Measurements from ENCODE around the gene MARCHF3.

MARCHF3 gene

GRCh38 chr5:127038550-127038949, 8.2 kb upstream of the MARCHF3 start:
- TF ChIP-seq Cebpa-rat (IDR thresholded peaks at IDR 0.05), result no peak
- H3K4me2 ChIP-seq, result no peak overlapping the region

DNA sequence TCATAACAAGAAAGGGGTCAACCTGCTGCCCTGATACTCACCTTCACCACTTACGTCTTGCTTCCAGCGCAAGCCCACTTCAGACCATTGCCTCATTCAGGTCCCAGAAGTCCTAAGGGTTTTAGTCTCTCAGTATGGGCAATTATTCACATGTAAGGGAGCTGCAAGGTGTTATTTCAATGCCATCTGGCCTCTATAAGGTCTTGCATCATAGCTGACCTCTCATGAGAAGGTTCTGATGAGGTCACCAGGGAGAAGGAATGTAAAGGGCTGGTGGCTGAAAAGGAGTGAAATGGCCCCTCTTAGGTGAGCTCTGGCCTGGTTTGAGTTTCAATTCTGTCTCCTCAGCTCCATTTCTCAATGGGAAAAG, 1.5 kb upstream of the MARCHF3 start:
- H4K20me1 ChIP-seq, result peaks cover 0 to 34% (median 8%) of the 10 kb centered on the region in 11 experiments; a peak in 8 of 22 replicates
- H3K4me3 ChIP-seq, result peak overlapping the region in 4 of 10 experiments; percentile 78 to 92 (median 84); a peak in 4 of 20 replicates
- TF ChIP-seq Cebpa-rat (IDR thresholded peaks at IDR 0.05), result no peak
- peak overlapping the region; percentile 88 to 98 (median 95); a peak in 20 of 22 replicates for H3K4me2 ChIP-seq
- H3K9ac ChIP-seq, result peak overlapping the region in 2 of 11 experiments; percentile 89 to 96; a peak in 2 of 22 replicates
- H3K4me1 ChIP-seq, result peaks cover 11 to 40% (median 32%) of the 10 kb centered on the region in 10 experiments
- H3K27ac ChIP-seq, result peak overlapping the region in 1 of 11 experiments; percentile 87; a peak in 2 of 22 replicates
- no peaks in the 10 kb centered on the region for H3K9me3 ChIP-seq (replicated peaks in 1 of 11)
- H3K36me3 ChIP-seq, result no peaks in the 10 kb centered on the region
- H3K27me3 ChIP-seq, result peaks cover 0 to 8% (median 0%) of the 10 kb centered on the region in 11 experiments; a peak in 5 of 22 replicates

More at GRCh38 chr5:127038550-127038949, 8.2 kb upstream of the MARCHF3 start:
- H4K20me1 ChIP-seq, result no peaks in the 10 kb centered on the region
- no peaks in the 10 kb centered on the region for H3K27me3 ChIP-seq
- no peaks in the 10 kb centered on the region for H3K36me3 ChIP-seq
- H3K4me1 ChIP-seq, result peaks cover 9 to 33% (median 18%) of the 10 kb centered on the region in 10 experiments; a peak in 18 of 20 replicates
- H3K9ac ChIP-seq, result no peak overlapping the region
- H3K9me3 ChIP-seq (replicated peaks in 1 of 11), result no peaks in the 10 kb centered on the region
- H3K27ac ChIP-seq, result no peak overlapping the region
- no peak overlapping the region for H3K4me3 ChIP-seq

GRCh38 chr5:127031147-127031862, 947 bp upstream of the MARCHF3 start:
- peak overlapping the region in 10 of 11 experiments; percentile 54 to 90 (median 87); a peak in 21 of 22 replicates for H3K27ac ChIP-seq
- peaks cover 11 to 46% (median 36%) of the 10 kb centered on the region in 10 experiments for H3K4me1 ChIP-seq
- H3K9ac ChIP-seq, result peak overlapping the region; percentile 74 to 96 (median 89)
- no peaks in the 10 kb centered on the region for H3K36me3 ChIP-seq
- peaks cover 0 to 39% (median 8%) of the 10 kb centered on the region in 11 experiments; a peak in 8 of 22 replicates for H4K20me1 ChIP-seq
- H3K4me3 ChIP-seq, result peak overlapping the region; percentile 78 to 98 (median 87)
- TF ChIP-seq Cebpa-rat (IDR thresholded peaks at IDR 0.05), result no peak
- peaks cover 0 to 8% (median 0%) of the 10 kb centered on the region in 11 experiments; a peak in 5 of 22 replicates for H3K27me3 ChIP-seq
- peak overlapping the region; percentile 88 to 98 (median 95) for H3K4me2 ChIP-seq
- H3K9me3 ChIP-seq (replicated peaks in 1 of 11), result no peaks in the 10 kb centered on the region

DNA sequence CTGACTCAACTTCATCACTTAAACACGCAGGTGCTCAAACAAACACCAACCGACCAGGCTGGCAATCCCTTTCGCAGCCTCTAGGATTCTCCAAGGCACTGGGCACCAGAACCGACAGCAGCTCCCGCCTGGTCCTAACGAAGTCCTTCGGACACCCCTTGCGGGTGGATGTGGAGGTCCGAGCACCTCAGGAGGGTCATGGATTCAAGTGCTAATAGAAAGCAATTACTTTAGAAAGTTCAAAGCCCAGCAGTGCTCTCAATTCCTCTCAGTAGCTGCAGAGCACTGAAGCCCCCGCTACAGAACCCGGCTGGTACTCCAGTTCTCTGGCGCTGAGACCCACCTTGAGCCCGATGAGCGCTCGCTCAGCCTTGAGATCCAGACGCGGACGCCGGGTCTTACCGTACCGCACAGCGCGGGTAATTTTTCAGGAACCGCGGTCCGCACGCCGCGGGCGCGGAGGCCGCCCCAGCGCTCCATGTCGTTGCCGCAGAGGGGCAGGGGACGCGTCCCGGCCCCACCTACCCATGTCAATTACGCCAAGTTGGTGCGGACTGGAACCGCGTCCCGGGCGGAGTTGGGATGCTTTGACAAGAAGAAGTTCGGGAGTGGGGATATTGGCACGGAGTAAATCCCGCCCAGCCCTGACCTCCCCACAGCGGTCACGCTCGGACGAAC, 638 bp downstream of the MARCHF3 start:
- TF ChIP-seq Cebpa-rat (IDR thresholded peaks at IDR 0.05), result no peak
- H3K36me3 ChIP-seq, result no peaks in the 10 kb centered on the region
- H3K9me3 ChIP-seq (replicated peaks in 1 of 11), result no peaks in the 10 kb centered on the region
- H3K4me3 ChIP-seq, result peak overlapping the region; percentile 78 to 98 (median 87)
- H3K4me2 ChIP-seq, result peak overlapping the region; percentile 79 to 97 (median 88)
- H3K9ac ChIP-seq, result peak overlapping the region; percentile 87 to 96 (median 89)
- H3K4me1 ChIP-seq, result peaks cover 11 to 62% (median 51%) of the 10 kb centered on the region in 10 experiments
- H3K27ac ChIP-seq, result peak overlapping the region; percentile 59 to 90 (median 87); a peak in 21 of 22 replicates
- H4K20me1 ChIP-seq, result peaks cover 0 to 55% (median 8%) of the 10 kb centered on the region in 11 experiments; a peak in 8 of 22 replicates
- peaks cover 0 to 8% (median 0%) of the 10 kb centered on the region in 11 experiments; a peak in 5 of 22 replicates for H3K27me3 ChIP-seq

GRCh38 chr5:127028822-127029457, 1.4 kb downstream of the MARCHF3 start:
- H4K20me1 ChIP-seq, result peaks cover 0 to 58% (median 8%) of the 10 kb centered on the region in 11 experiments; a peak in 8 of 22 replicates
- no peaks in the 10 kb centered on the region; a peak in 1 of 22 replicates for H3K9me3 ChIP-seq (replicated peaks in 1 of 11)
- H3K27me3 ChIP-seq, result peaks cover 0 to 8% (median 0%) of the 10 kb centered on the region in 11 experiments; a peak in 5 of 22 replicates
- peak overlapping the region in 10 of 11 experiments; percentile 10 to 96 (median 89); a peak in 19 of 22 replicates for H3K9ac ChIP-seq
- peaks cover 11 to 64% (median 52%) of the 10 kb centered on the region in 10 experiments for H3K4me1 ChIP-seq
- H3K36me3 ChIP-seq, result no peaks in the 10 kb centered on the region; a peak in 1 of 22 replicates
- peak overlapping the region; percentile 79 to 97 (median 88) for H3K4me2 ChIP-seq
- peak overlapping the region in 9 of 11 experiments; percentile 34 to 90 (median 87); a peak in 17 of 22 replicates for H3K27ac ChIP-seq
- peak overlapping the region; percentile 78 to 98 (median 87) for H3K4me3 ChIP-seq
- TF ChIP-seq Cebpa-rat (IDR thresholded peaks at IDR 0.05), result no peak

- Histone ChIP-seq H3K27ac (peak overlapping the region in 2 of 11 experiments; percentile 7 to 30; a peak in 2 of 22 replicates), H4K20me1 (peaks cover 0 to 60% (median 8%) of the 10 kb centered on the region in 11 experiments; a peak in 8 of 22 replicates), H3K4me3 (peak overlapping the region in 2 of 10 experiments; percentile 5 to 98; a peak in 1 of 20 replicates), H3K9ac (peak overlapping the region in 4 of 11 experiments; percentile 28 to 96 (median 64); a peak in 5 of 22 replicates), H3K4me1 (peaks cover 11 to 67% (median 53%) of the 10 kb centered on the region in 10 experiments), H3K4me2 (peak overlapping the region in 9 of 11 experiments; percentile 54 to 97 (median 82); a peak in 19 of 22 replicates), H3K27me3 (peaks cover 0 to 8% (median 0%) of the 10 kb centered on the region in 11 experiments; a peak in 5 of 22 replicates), H3K9me3 (replicated peaks in 1 of 11) (peaks cover 0 to 12% (median 0%) of the 10 kb centered on the region in 11 experiments; a peak in 6 of 22 replicates), H3K36me3 (peaks cover 0 to 13% (median 0%) of the 10 kb centered on the region in 11 experiments; a peak in 4 of 22 replicates)
- TF ChIP-seq Cebpa-rat (IDR thresholded peaks at IDR 0.05), result no peak
Observed at GRCh38 chr5:127027539-127027938, 2.8 kb downstream of the MARCHF3 start.

- Histone ChIP-seq H4K20me1 (peaks cover 0 to 62% (median 8%) of the 10 kb centered on the region in 11 experiments; a peak in 8 of 22 replicates), H3K27me3 (0 out of 22 replicates have a peak, but pooled peaks cover 0 to 1% (median 0%) of the 10 kb centered on the region in 11 experiments), H3K9me3 (replicated peaks in 1 of 11) (peaks cover 0 to 19% (median 0%) of the 10 kb centered on the region in 11 experiments; a peak in 6 of 22 replicates), H3K27ac (peak overlapping the region in 2 of 11 experiments; percentile 16 to 22; a peak in 2 of 22 replicates), H3K4me2 (peak overlapping the region in 9 of 11 experiments; percentile 35 to 97 (median 80); a peak in 17 of 22 replicates), H3K4me3 (no peak overlapping the region), H3K4me1 (peaks cover 11 to 61% (median 46%) of the 10 kb centered on the region in 10 experiments), H3K36me3 (peaks cover 0 to 27% (median 0%) of the 10 kb centered on the region in 11 experiments; a peak in 4 of 22 replicates), H3K9ac (peak overlapping the region in 2 of 11 experiments; percentile 8 to 24; a peak in 3 of 22 replicates)
- no peak for TF ChIP-seq Cebpa-rat (IDR thresholded peaks at IDR 0.05)
Observed at GRCh38 chr5:127026166-127026565, 4.2 kb downstream of the MARCHF3 start.

All from BLaER1 treated with 17β-estradiol and CSF1 and Interleukin-3, amounts not matched to agents 10 nM and 100 nM (cell line).